ENCODE measurements around the gene ORM1. TPM values are rescaled to one million over a fixed set of nuclear protein-coding genes. Genes with fewer than 3 reads are reported as not detected.

Gene ORM1
- total RNA-seq, 1 donor from 2014 or later, result not detected

- intact Hi-C loops (cut with micrococcal nuclease), result no loop called here
- H3K9me3 Mint-ChIP-seq, result no peaks in the 10 kb centered on the region
Observed at GRCh38 chr9:114371343-114371944, 48.5 kb downstream of the ORM1 start.

GRCh38 chr9:114371973-114372917 lies 49.3 kb downstream of the ORM1 start:
- no peaks in the 10 kb centered on the region for H3K9me3 Mint-ChIP-seq
- H3K27ac Mint-ChIP-seq, result peak overlapping the region; percentile 96
- peak; percentile 88 for DNase-seq
- peaks cover 75% of the 10 kb centered on the region for H3K36me3 Mint-ChIP-seq (ENCODE audit: low read depth)
- H3K4me1 Mint-ChIP-seq, result peaks cover 76% of the 10 kb centered on the region
- peak overlapping the region; percentile 83 for H3K4me3 Mint-ChIP-seq
- intact Hi-C loops (cut with micrococcal nuclease), result no loop called here
- H3K27me3 Mint-ChIP-seq, result no peaks in the 10 kb centered on the region

More at GRCh38 chr9:114371343-114371944, 48.5 kb downstream of the ORM1 start:
- Mint-ChIP-seq H3K36me3 (ENCODE audit: low read depth) (peaks cover 75% of the 10 kb centered on the region), H3K27me3 (no peaks in the 10 kb centered on the region), H3K4me1 (peaks cover 76% of the 10 kb centered on the region), H3K27ac (peak overlapping the region; percentile 96), H3K4me3 (peak overlapping the region; percentile 83)
- no peak for DNase-seq

- Mint-ChIP-seq H3K4me3 (peak overlapping the region; percentile 83), H3K4me1 (peaks cover 76% of the 10 kb centered on the region), H3K36me3 (ENCODE audit: low read depth) (peaks cover 74% of the 10 kb centered on the region), H3K27me3 (no peaks in the 10 kb centered on the region), H3K9me3 (no peaks in the 10 kb centered on the region), H3K27ac (peak overlapping the region; percentile 96)
- intact Hi-C loops (cut with micrococcal nuclease), result loop anchor here (1.0 kb wide), 1 partner anchor 12 kb away; no protein-coding TSS in a partner anchor
- DNase-seq, result peak; percentile 95
Observed at GRCh38 chr9:114372921-114373448, 50.1 kb downstream of the ORM1 start.

DNA sequence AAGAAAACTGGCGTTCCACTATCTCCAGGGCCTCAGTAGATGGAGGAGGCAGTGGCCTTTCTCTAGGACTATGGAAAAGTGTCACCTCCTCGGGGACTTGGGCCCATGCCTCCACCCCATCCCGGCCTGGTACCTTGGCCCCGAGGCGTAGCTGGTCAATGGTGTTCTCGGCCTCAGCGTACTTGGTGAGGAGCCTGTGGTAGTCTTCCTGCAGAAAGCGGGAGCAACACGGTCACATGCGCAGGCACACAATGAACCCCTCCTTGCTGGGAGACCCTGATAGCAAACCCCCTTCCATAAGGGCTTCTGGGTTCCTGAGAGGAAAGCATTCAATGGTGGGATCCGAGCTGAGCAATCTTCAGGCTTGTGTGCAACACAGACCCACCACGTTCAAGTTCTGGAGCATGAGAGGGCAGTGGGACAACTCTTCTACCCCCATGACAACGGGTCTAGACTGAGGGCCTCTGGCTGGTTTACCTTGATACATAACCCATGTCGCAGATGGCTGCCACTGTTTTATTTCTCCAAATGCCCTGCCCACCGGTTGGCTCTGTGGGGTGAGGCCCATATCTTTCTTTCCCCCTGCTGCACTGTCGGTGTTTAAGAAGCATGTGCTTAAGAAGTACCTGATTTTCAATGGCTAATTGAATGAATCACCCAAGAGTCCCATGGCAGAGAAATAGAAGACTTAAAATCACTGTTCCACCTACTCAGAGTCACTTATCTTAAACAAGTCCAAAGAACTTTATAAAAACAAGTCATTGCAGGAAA lies 51.2 kb downstream of the ORM1 start:
- Mint-ChIP-seq H3K4me1 (peaks cover 78% of the 10 kb centered on the region), H3K36me3 (ENCODE audit: low read depth) (peaks cover 76% of the 10 kb centered on the region), H3K9me3 (no peaks in the 10 kb centered on the region), H3K4me3 (peak overlapping the region; percentile 24), H3K27ac (peak overlapping the region; percentile 96), H3K27me3 (no peaks in the 10 kb centered on the region)
- intact Hi-C loops (cut with micrococcal nuclease), result loop anchor here (1.0 kb wide), 2 partner anchors 11 kb away; no protein-coding TSS in a partner anchor
- DNase-seq, result peak; percentile 69

- Mint-ChIP-seq H3K9me3 (no peaks in the 10 kb centered on the region), H3K27me3 (no peaks in the 10 kb centered on the region), H3K4me3 (peak overlapping the region; percentile 24), H3K27ac (peak overlapping the region; percentile 96), H3K36me3 (ENCODE audit: low read depth) (peaks cover 77% of the 10 kb centered on the region), H3K4me1 (peaks cover 80% of the 10 kb centered on the region)
- no peak for DNase-seq
- intact Hi-C loops (cut with micrococcal nuclease), result loop anchor here (1.0 kb wide), 1 partner anchor 12 kb away; no protein-coding TSS in a partner anchor
Observed at GRCh38 chr9:114374936-114375335, 52.0 kb downstream of the ORM1 start.

- Mint-ChIP-seq H3K9me3 (no peaks in the 10 kb centered on the region), H3K4me3 (peak overlapping the region; percentile 24), H3K27me3 (no peaks in the 10 kb centered on the region), H3K36me3 (ENCODE audit: low read depth) (peaks cover 78% of the 10 kb centered on the region), H3K4me1 (peaks cover 83% of the 10 kb centered on the region), H3K27ac (peak overlapping the region; percentile 96)
- intact Hi-C loops (cut with micrococcal nuclease), result no loop called here
- no peak for DNase-seq
Observed at GRCh38 chr9:114375386-114376175, 52.7 kb downstream of the ORM1 start.

Other genes with a start within 250 kb of the ORM1 start
- gene AMBP, start 244.8 kb upstream of the ORM1 start, total RNA-seq, result not detected in 2 replicates
- gene KIF12, start 223.8 kb upstream of the ORM1 start, total RNA-seq, result not detected in 2 replicates
- gene COL27A1, start 167.6 kb upstream of the ORM1 start, total RNA-seq, result 8.5 and 9.7 TPM in 2 replicates
- not detected in 2 replicates for gene ORM2, start 6.8 kb downstream of the ORM1 start, total RNA-seq
- gene AKNA, start 64.9 kb downstream of the ORM1 start, total RNA-seq, result 149 and 150 TPM in 2 replicates
- gene WHRN, start 182.4 kb downstream of the ORM1 start, total RNA-seq, result 2.0 and 2.1 TPM in 2 replicates